Fibroblast of lung (primary cell): ENCODE measurements around the gene SGIP1. TPM values are rescaled to one million over a fixed set of nuclear protein-coding genes. Genes with fewer than 3 reads are reported as not detected.

Experiments used
- DNase-seq, 2 donors: peaks; one replicate each; pipeline versions ENCODE4 v3.0.0 to v3.0.0-alpha.2; 2010; ENCODE audit warnings: low read depth in 2 of 2
- H2AFZ ChIP-seq: 2 replicates; pipeline ENCODE4 v1.5.1; 2012; ENCODE audit warnings: low read length, control low read depth, inconsistent platforms
- H3K27ac ChIP-seq: 2 replicates; pipeline ENCODE4 v1.5.1; 2011; ENCODE audit warnings: low read length, control low read depth; ENCODE audit not compliant: insufficient read depth
- H3K27me3 ChIP-seq: 2 replicates; pipeline ENCODE4 v1.5.1; 2011; ENCODE audit warnings: mild to moderate bottlenecking, low read length; ENCODE audit not compliant: control insufficient read depth, insufficient read depth
- H3K36me3 ChIP-seq: 2 replicates; pipeline ENCODE4 v1.5.1; 2011; ENCODE audit warnings: low read length; ENCODE audit not compliant: control insufficient read depth, insufficient read depth
- H3K4me1 ChIP-seq: 2 replicates; pipeline ENCODE4 v1.5.1; 2011; ENCODE audit warnings: low read length; ENCODE audit not compliant: control insufficient read depth, insufficient read depth; ENCODE audit errors: extremely low read depth
- H3K4me2 ChIP-seq: 2 replicates; pipeline ENCODE4 v1.5.1; 2011; ENCODE audit warnings: low read length, control low read depth; ENCODE audit not compliant: insufficient read depth; ENCODE audit errors: extremely low read depth
- H3K4me3 ChIP-seq, 4 experiments: fragments of 200-600 bp in 1 of 4; sonication (generic) in 1 of 4; replicated peaks in 1 of 4; 2 replicates each; pipeline ENCODE4 v1.5.1; 2011 to 2016; ENCODE audit warnings: low read length in 4 of 4, low read depth in 3 of 4, mild to moderate bottlenecking in 3 of 4, control low read depth in 2 of 4, inconsistent platforms in 1 of 4, mixed read lengths in 1 of 4; ENCODE audit not compliant: insufficient read depth in 1 of 4; ENCODE audit errors: control extremely low read depth in 1 of 4
- H3K79me2 ChIP-seq: 2 replicates; pipeline ENCODE4 v1.5.1; 2012; ENCODE audit warnings: mild to moderate bottlenecking, low read length, inconsistent platforms; ENCODE audit not compliant: control insufficient read depth, insufficient read depth
- H3K9ac ChIP-seq: 2 replicates; pipeline ENCODE4 v1.5.1; 2011; ENCODE audit warnings: mild to moderate bottlenecking, low read length, control low read depth; ENCODE audit not compliant: insufficient read depth
- H3K9me3 ChIP-seq: 2 replicates; pipeline ENCODE4 v1.5.1; 2012; ENCODE audit warnings: low read depth, low read length; ENCODE audit not compliant: control insufficient read depth, insufficient read depth
- H4K20me1 ChIP-seq: 2 replicates; pipeline ENCODE4 v1.5.1; 2011; ENCODE audit warnings: low read length; ENCODE audit not compliant: control insufficient read depth, insufficient read depth; ENCODE audit errors: extremely low read depth
- EZH2 ChIP-seq: IDR thresholded peaks from 2 replicates; pipeline ENCODE4 v1.5.1; 2012; ENCODE audit warnings: low read length, control low read depth, mild to moderate bottlenecking; ENCODE audit errors: missing control alignments
- polyA plus RNA-seq, 2 donors: library from polyadenylated mRNA; depleted of rRNA in 1 of 2; stranded (reverse) in 1 of 2; unstranded in 1 of 2; fragments of >200 nt; gene quantifications; 2 replicates each; pipeline ENCODE4 v1.2.1, GENCODE V29; 2011 to 2012; ENCODE audit warnings: missing spikeins in 1 of 2
- total RNA-seq: library from RNA; depleted of rRNA; stranded (reverse); fragments of >200 nt; gene quantifications from 2 replicates; pipeline ENCODE4 v1.2.1, GENCODE V29; 2014
- TF ChIP-seq, protein P1 (sequence below), 2 donors: IDR thresholded peaks in 1 of 2; conservative IDR thresholded peaks in 1 of 2; 1 replicate in 1 of 2; 2 replicates in 1 of 2; pipeline ENCODE4 v1.5.1; 2011 to 2012; ENCODE audit warnings: low read length in 2 of 2, control low read depth in 1 of 2, inconsistent platforms in 1 of 2, low read depth in 1 of 2, mild to moderate bottlenecking in 1 of 2

The SGIP1 gene
- total and polyA plus RNA-seq, 2 donors (not counting 1 experiment from before 2014, with no cell fraction given), result 37.8 to 77.6 TPM

DNA sequence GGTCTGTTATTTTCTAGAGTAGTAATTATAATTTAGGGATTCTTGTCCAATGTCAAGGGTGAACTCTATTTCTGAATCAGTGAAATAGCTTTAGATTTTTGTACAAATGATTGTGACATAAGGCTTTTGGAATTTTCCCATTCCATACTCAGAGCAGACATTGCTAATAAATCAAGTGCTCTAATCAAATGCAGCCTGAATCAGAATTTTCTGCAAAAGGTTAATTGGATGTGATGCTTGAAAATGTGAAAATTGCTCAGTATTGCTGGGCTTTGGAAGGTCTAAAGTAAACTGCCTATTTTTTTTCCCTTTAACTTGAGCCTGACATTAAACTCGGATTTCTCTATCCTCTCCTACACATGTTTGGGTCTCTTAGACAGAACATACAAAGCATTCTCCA lies 23.2 kb downstream of the SGIP1 start:
- H3K36me3 ChIP-seq, result no peaks in the 10 kb centered on the region
- no peak overlapping the region for H3K4me3 ChIP-seq
- no peaks in the 10 kb centered on the region for H4K20me1 ChIP-seq
- H3K9ac ChIP-seq, result no peak overlapping the region
- peaks cover 29% of the 10 kb centered on the region for H3K4me1 ChIP-seq
- peak overlapping the region; percentile 24 for H3K27ac ChIP-seq
- peaks cover 50% of the 10 kb centered on the region for H3K79me2 ChIP-seq
- H2AFZ ChIP-seq, result no peak overlapping the region
- peak; percentile 51 to 59 for DNase-seq
- H3K27me3 ChIP-seq, result no peaks in the 10 kb centered on the region
- H3K9me3 ChIP-seq, result no peaks in the 10 kb centered on the region
- H3K4me2 ChIP-seq, result peak overlapping the region; percentile 18
- TF ChIP-seq EZH2, result no peak
- TF ChIP-seq, protein P1, sequence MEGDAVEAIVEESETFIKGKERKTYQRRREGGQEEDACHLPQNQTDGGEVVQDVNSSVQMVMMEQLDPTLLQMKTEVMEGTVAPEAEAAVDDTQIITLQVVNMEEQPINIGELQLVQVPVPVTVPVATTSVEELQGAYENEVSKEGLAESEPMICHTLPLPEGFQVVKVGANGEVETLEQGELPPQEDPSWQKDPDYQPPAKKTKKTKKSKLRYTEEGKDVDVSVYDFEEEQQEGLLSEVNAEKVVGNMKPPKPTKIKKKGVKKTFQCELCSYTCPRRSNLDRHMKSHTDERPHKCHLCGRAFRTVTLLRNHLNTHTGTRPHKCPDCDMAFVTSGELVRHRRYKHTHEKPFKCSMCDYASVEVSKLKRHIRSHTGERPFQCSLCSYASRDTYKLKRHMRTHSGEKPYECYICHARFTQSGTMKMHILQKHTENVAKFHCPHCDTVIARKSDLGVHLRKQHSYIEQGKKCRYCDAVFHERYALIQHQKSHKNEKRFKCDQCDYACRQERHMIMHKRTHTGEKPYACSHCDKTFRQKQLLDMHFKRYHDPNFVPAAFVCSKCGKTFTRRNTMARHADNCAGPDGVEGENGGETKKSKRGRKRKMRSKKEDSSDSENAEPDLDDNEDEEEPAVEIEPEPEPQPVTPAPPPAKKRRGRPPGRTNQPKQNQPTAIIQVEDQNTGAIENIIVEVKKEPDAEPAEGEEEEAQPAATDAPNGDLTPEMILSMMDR (conservative IDR thresholded peaks at IDR 0.05 in 1 of 2, IDR thresholded peaks at IDR 0.05 in 1 of 2; ENCODE audit: low read depth in 1 of 2, low read length in 2 of 2), result no peak

DNA sequence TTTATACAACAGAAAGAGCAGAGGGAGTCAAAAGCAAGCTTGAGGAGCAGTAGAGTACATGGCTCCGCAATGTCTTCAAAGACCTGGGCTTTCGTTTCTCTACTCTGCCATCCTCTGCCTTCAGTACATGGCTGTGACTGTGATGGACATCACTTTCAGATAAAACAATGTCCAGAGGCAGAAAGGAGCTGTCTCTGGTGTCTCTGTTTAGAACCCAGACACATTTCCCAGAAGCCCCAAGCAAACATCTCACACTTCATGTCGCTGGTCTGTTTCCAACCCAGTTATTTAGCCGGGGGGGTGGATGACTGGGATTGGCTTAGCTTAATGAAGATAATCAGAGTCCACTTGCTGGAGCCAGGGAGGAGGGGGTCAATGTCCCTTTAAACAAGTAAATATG lies 25.6 kb downstream of the SGIP1 start:
- no peak for TF ChIP-seq EZH2
- TF ChIP-seq, protein P1 (conservative IDR thresholded peaks at IDR 0.05 in 1 of 2, IDR thresholded peaks at IDR 0.05 in 1 of 2; ENCODE audit: low read depth in 1 of 2, low read length in 2 of 2), result no peak
- no peak overlapping the region for H3K27ac ChIP-seq
- H2AFZ ChIP-seq, result no peak overlapping the region

DNA sequence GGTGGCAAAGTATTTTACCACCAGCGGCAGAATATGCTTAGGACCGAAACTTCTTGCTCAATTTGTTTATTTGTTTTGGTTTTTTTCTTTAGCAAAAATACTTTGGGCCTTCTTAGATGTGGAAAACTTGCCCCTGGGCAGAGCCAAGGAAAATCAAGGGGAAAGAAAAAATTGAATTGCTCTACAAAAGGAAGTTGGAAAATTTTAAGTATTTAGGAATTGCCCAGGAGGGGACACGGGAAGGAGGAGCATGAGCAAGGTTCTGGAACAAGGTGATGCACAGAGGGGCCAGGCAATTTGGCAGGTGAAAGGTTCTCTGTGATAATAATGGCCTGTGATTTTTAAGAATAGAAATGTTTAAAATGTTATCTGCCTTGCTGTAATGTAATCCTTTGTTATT lies 28.6 kb downstream of the SGIP1 start:
- Histone ChIP-seq H3K4me2 (peak overlapping the region; percentile 67), H3K27ac (peak overlapping the region; percentile 97), H3K4me3 (peak overlapping the region in 2 of 4 experiments; percentile 12 to 18), H3K79me2 (peaks cover 52% of the 10 kb centered on the region), H3K27me3 (no peaks in the 10 kb centered on the region), H3K9me3 (no peaks in the 10 kb centered on the region), H4K20me1 (no peaks in the 10 kb centered on the region), H3K9ac (no peak overlapping the region), H3K4me1 (peaks cover 20% of the 10 kb centered on the region), H3K36me3 (no peaks in the 10 kb centered on the region), H2AFZ (no peak overlapping the region)
- TF ChIP-seq, protein P1 (conservative IDR thresholded peaks at IDR 0.05 in 1 of 2, IDR thresholded peaks at IDR 0.05 in 1 of 2; ENCODE audit: low read depth in 1 of 2, low read length in 2 of 2), result no peak
- no peak for TF ChIP-seq EZH2
- DNase-seq, result no peak

More for the DNA sequence above, 25.6 kb downstream of the SGIP1 start:
- H3K9me3 ChIP-seq, result no peaks in the 10 kb centered on the region
- peaks cover 29% of the 10 kb centered on the region for H3K4me1 ChIP-seq
- no peaks in the 10 kb centered on the region for H3K27me3 ChIP-seq
- DNase-seq, result no peak
- peaks cover 48% of the 10 kb centered on the region for H3K79me2 ChIP-seq
- no peak overlapping the region for H3K4me2 ChIP-seq
- H4K20me1 ChIP-seq, result no peaks in the 10 kb centered on the region
- H3K9ac ChIP-seq, result no peak overlapping the region
- no peaks in the 10 kb centered on the region for H3K36me3 ChIP-seq
- no peak overlapping the region for H3K4me3 ChIP-seq
